ENCODE data around the gene BRIP1.
"Not testable (repeated sequence)": the region's sequence is repeated elsewhere in the genome, so short reads cannot be mapped to it uniquely, and the experiment has no call there.

The BRIP1 gene

DNA sequence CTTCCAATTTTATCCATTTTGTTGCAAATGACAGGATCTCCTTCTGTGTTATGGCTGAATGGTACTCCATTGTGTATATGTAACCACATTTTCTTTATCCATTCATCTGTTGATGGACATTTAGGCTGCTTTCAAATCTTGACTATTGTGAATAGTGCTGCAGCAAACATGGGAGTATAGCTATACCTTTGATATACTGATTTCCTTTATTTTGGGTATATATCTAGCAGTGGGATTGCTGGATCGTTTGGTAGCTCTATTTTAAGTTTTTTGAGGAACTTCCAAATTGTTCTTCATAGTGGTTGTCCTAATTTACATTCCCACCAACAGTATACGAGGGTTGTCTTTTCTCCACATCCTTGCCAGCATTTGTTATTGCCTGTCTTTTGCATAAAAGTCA lies 67.8 kb downstream of the BRIP1 start:
- no peak for DNase-seq

GRCh38 chr17:61794792-61795191 lies 68.5 kb downstream of the BRIP1 start:
- DNase-seq = no peak

DNA sequence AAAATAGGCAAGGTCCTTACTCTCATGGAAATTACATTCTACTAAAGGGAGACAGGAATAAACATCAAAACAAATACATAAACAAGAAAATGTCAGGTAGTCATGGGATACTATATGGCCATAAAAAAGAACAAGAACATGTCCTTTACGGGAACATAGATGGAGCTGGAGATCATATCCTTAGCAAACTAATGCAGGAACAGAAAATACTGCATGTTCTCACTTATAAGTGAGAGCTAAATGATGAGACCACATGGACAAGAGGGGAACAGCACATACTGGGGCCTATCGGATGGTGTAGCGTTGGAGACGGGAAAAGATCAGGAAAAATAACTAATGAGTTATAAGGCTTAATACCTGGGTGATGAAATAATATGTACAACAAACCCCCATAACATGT lies 69.1 kb downstream of the BRIP1 start:
- no peak for DNase-seq

DNA sequence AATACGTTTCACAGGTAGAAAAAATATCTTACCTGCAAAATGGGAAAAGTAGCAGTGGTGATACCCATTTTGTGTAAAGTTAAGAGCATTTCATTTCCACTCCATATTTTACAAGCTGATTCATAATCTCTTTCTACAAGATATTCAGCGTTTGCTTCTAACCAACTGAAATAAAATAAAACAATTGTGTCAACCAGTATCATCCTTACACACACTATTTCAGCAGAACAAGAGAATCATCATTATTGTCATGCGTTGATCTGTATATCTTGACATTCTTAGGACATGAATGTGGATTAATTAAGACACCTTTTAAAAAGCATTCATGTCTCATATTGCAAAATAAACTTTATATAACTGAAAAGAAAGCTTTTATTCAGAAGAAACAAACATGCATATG lies 69.8 kb downstream of the BRIP1 start:
- DNase-seq = no peak

GRCh38 chr17:61789872-61790271 lies 73.5 kb downstream of the BRIP1 start:
- no peak for DNase-seq

GRCh38 chr17:61786088-61786487 lies 77.2 kb downstream of the BRIP1 start:
- DNase-seq = no peak

DNA sequence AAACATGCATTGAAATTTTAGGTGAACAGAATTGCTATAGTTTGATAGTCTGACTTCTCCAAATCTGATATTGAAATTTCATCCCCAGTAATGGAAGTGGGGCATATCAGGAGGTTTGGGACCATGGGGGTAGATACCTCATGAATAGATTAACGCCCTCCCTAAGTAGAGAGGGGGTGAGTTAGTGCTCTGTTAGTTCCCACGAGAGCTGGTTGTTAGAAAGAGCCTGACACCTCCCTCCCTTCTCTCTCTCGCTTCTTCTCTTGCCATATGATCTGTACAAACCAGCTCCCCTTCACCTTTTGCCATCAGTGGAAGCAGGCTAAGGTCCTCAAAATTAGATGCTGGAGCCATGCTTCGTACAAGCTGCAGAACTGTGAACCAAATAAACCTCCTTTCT lies 78.8 kb downstream of the BRIP1 start:
- DNase-seq = no peak

DNA sequence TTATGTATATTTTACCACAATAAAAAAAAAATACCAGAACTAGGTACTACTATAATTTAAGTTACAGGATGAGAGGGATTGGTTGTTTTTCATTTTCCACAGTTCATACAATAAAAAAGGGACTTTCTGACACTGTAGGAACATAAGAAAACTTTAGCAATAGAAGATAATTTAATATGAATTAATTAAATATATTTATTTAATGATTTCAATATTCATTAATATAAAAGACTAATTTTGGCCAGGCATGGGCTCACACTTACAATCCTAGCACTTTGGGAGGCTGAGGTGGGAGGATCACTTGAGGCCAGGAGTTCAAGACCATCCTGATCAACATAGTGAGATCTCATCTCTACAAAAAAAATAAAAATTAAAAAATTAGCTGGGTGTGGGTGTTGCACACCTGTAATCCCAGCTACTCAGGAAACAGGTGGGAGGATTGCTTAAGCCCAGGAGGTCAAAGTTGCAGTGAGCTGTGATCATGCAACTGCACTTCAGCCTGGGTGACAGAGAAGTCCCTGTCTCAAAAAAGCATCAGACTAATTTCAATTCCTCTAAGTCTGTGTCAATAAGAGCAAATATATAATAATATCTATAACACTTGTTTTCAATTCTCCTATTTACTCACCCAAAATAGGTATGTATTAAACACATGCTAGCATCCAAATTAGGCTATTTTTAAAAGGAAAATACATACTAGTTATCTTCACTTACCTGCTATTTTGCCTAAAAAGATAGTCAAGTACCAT lies 79.6 kb downstream of the BRIP1 start:
- no peak for DNase-seq

- no peak for DNase-seq
Observed at GRCh38 chr17:61783120-61783519, 80.2 kb downstream of the BRIP1 start.

GRCh38 chr17:61782683-61783082 lies 80.6 kb downstream of the BRIP1 start:
- no peak for DNase-seq

GRCh38 chr17:61775364-61775763 lies 88.0 kb downstream of the BRIP1 start:
- no peak for DNase-seq

GRCh38 chr17:61774724-61775123 lies 88.6 kb downstream of the BRIP1 start:
- DNase-seq = no peak

DNA sequence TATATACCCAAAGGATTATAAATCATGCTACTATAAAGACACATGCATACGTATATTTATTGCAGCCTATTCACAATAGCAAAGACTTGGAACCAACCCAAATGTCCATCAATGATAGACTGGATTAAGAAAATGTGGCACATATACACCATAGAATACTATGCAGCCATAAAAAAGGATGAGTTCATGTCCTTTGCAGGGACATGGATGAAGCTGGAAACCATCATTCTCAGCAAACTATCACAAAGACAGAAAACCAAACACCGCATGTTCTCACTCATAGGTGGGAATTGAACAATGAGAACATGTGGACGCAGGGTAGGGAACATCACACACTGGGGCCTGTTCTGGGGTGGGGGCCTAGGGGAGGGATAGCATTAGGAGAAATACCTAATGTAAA lies 89.2 kb downstream of the BRIP1 start:
- DNase-seq = not testable (repeated sequence)

DNA sequence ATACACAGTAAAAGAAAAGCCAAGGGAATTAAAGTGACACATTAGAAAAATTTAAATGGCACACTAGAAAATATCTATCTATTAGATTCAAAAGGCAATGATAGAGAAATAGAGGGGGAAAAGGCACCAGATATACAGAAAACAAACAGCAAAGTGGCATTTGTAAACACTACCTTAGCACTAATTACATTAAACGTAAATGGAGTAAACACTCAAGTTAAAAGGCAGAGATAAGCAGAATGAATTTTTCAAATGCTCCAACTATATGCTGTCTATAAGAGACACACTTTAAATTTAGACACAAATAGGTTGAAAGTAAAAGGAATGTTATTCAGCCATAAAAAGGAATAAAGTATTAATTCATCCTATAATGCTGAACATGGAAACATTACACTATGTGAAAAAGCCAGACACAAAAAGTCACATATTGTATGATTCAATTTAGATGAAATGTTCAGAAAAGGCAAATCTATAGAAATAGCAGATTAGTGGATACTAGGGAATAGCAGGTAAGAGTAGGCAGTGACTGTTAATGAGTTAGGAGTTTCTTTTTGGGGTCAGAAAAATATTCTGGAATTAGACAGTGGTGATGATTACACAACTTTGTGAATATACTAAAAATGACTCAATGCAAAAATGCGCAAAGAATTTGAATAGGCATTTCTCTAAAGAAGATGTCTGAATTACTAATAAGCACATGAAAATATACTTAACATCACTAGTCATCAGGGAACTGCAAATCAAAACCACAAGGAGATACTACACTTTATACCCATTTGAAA lies 92.4 kb downstream of the BRIP1 start:
- DNase-seq = no peak

- no peak for DNase-seq
Observed at GRCh38 chr17:61770043-61770442, 93.3 kb downstream of the BRIP1 start.

DNA sequence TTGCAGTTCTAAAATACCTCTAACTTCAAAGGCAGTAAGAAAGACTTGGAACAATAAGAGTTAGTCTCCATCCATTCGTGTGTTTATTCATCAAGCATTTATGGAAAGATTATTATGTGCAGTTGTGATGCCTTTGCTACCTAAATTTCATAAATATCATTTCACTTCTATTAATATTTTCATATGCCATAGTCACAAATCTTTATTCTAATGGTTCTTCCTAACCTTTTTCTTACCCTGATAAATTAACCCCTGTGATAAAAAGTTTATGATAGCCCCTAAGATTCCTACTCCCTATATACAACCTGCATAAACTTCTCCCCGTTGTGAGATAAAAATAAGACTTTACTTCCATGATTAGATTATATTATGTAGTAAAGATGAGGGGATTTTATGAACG lies 94.9 kb downstream of the BRIP1 start:
- DNase-seq = no peak

- no peak for DNase-seq
Observed at GRCh38 chr17:61766520-61766919, 96.8 kb downstream of the BRIP1 start.

- DNase-seq = no peak
Observed at GRCh38 chr17:61764846-61765245, 98.5 kb downstream of the BRIP1 start.

DNA sequence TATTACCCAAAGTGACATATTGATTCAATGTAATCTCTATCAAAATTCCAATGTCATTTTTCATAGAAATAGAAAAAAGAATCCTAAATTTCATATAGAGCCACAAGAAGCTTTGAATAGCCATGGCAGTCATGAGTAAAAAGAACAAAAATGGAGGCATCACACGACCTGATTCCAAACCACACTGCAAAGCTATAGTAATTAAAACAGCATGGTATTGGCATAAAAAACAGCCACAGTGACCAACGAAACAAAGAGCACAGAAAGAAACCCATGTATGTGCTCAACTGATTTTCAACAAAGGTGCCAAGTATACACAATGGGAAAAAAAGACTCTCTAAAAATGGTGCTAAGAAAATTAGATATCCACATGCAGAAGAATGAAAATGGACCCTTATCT lies 101.5 kb downstream of the BRIP1 start:
- no peak for DNase-seq

DNA sequence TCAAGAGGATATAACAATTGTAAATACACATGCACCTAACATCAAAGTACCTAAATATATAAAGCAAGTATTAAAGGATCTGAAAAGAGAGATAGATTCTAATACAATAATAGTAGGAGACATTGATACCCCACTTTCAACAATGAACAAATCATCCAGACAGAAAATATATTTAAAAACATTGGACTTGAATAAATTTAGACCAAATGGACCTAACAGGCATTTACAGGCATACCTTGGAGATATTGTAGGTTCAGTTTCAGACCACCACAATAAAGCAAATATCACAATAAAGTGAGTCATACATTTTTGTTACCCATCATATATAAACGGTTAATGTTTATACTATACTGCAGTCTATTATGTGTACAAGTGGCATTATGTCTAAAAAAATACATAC lies 104.0 kb downstream of the BRIP1 start:
- DNase-seq = no peak

DNA sequence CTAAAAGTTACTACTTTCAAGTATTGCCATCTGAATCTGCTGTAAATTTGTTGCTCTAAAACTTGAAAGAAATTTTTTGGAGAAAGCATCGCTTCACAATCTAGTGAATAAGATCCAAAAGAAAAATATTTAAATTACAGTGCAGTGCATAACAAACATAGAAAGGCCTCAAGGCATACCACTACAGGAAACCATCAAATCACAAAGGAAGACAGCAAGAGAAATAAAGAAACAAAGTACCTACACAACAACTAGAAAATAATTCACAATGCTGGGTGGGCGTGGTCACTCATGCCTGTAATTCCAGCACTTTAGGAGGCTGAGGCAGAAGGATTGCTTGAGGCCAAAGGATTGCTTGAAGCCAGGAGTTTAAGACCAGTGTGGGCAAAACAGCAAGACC lies 104.9 kb downstream of the BRIP1 start:
- no peak for DNase-seq

DNA sequence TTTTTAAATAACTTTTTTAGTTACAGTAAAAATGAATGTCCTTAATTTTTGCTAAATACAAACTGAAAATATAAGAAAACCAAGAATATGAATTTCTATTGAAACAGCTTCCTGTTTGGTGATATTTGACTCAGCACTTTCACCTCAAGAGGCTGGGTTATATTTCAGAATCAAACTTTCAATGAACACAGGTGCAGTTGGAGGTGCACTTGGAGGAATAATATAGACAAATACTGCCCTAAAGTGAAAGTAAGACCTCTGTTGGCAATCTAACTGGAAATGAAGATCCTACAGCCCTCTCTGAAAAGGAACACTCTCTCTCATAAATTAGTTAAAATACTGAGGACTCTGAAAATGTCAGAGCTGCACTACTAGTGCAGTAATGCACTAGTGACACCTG lies 106.2 kb downstream of the BRIP1 start:
- DNase-seq = no peak

DNA sequence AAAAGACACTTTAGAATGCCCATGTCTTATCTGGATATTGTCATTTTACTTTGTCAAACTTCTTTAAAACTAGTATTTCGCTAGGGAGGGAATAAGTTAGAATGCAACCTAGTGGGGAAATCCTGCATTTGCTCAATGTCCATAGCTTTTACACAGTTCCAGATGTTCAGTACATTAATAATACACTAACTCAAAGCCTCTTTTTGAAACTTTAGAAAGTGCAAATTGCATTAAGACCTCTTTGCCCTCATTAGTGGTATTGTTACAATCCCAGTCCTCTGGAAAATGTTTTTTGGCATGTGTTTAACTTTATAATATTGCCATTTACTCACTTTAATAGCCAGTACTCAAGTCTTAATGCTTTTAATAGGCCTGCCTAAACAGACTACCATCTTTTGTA lies 106.8 kb downstream of the BRIP1 start:
- no peak for DNase-seq

DNA sequence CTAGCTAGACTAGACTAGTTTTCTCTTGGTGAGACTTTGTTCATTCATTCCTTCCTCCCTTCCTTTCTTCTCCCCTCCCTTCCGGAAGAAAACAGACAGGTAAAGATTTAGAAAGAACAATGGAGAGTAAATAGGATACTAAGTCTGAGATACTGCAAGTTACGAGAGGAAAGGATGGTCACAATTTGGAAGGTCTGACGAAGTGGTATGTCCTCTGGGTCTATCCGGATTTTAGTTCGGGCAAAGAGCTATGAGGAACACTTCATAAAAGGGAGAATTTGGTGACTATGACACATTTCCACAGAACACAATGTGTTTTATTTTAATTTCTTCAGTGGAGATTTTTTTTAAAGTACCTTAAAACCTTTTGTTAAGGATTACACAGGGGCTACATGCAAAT lies 107.7 kb downstream of the BRIP1 start:
- DNase-seq = no peak

GRCh38 chr17:61755078-61755477 lies 108.2 kb downstream of the BRIP1 start:
- no peak for DNase-seq

Data from CD4-positive, alpha-beta T cell treated with Interleukin-21 for 1 hour (primary cell).